GM21528 (cell line): ENCODE data around the gene FYB2.
A peak's percentile ranks its signal among the peaks of the same experiment; 100 is the strongest.

Experiments
- ATAC-seq: cut with Tn5 transposase; IDR thresholded peaks from one replicate; pipeline ENCODE4 v1.9.1; 2021; ENCODE audit warnings: mild to moderate bottlenecking, moderate library complexity; ENCODE audit not compliant: unreplicated experiment, low FRiP score

The FYB2 gene

DNA sequence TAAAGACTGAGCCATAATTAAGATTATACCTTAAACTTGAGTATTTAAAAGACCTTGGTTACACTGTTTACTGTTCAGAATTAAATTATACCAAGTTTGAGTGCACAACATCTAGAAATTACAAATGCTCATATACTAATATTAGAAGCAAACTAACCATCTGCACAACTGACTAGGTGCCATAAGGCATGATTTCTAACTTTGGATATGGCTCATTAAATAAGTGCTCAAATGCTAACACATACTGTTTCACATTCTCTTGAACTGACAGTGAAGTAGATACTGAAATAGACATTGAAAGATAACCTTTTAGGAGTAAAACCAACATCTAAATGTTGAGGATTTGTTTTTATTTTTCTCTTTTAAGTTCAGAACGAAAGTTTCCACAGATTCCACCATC, 100.0 kb downstream of the FYB2 start:
- no peak for ATAC-seq

DNA sequence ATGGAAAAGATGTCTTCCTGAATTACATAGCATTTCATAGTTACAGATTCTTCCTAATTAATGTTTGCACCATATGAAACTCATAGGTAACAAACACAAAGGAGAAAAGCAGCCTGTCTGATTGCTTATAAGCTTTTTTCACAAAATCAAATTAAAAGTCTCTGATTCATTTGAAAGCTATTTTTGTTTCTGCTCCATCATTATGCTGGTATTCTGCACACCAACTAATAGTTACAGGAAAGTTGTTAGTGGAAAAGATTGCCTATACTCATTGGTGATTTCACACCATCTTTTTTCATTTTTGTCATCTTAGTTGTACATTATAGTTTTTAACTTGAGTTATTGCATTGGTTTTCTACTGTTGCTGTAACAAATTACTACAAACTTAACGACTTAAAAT, 104.0 kb downstream of the FYB2 start:
- no peak for ATAC-seq

DNA sequence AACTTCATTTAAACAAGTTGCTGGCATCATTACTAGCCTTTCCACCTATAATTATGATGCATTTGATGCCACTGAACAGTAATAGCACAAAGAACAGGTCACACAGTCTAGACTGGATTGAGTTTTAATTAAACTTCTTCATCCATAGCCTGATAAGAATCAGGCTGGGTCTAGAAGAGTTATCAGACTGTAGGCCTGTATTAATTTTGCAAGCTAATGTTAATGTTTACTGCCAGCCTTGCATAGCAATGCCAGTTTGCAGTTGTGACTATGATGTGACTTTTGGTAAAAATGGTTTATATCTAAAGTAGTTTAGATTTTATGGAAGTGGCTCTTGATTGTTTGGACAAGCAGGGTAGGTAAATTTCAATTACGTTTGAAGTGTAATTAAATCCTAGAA, 106.1 kb downstream of the FYB2 start:
- no peak for ATAC-seq

DNA sequence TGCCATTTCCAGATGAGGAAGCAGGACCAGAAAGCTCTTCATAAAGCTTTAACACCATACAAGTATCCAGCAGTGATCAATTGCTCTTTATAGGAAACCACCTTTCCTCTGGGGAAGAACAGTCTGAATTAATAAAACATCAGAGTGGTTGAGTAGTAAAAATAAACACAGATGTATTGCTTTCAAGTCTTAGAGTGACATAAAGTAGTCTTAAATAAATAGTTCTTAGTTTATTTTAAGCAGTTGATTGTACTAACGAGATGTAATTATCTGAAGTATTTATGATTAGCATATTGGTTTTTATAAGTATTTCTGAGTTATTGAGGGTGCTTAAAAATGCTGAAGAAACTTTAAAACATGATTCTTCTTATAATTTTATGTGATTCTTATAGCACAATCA, 107.1 kb downstream of the FYB2 start:
- ATAC-seq = no peak

DNA sequence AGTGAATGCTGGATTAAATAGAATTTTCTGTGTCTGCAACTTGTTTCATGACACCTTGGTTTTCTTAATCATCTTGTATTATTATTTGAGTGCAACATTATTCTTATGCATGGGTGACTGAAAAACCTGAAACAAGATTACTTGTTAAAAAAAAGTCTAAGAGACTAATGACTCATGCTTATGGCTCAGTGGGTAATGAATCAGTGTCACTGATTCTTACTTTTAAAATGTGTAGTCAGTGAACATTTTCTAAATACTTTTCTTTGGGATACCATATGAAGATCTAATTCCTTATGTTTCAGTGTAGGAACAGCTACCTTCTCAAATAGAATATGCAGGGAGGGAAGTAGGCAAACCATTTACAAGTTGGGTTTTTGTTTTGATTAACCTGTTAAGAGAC, 108.6 kb downstream of the FYB2 start:
- ATAC-seq = no peak

DNA sequence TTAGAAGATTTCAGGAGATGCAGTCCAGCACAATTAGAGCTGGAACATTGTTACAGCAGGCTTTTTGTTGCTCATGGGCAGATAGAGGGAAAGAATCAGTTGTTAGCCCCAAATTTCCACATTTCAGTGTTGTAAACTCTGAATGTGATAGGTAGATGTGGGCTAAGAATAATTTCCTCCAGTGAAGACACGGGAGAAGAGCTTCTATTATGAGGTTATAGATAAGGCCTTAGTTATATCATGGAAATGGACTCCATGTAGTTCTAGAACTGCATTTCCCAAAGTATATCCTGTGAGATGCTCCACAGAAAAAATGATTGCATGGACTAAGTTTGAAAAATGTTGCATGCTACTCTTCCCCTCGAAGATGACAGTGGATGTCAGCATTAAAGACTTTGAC, 109.2 kb downstream of the FYB2 start:
- no peak for ATAC-seq

DNA sequence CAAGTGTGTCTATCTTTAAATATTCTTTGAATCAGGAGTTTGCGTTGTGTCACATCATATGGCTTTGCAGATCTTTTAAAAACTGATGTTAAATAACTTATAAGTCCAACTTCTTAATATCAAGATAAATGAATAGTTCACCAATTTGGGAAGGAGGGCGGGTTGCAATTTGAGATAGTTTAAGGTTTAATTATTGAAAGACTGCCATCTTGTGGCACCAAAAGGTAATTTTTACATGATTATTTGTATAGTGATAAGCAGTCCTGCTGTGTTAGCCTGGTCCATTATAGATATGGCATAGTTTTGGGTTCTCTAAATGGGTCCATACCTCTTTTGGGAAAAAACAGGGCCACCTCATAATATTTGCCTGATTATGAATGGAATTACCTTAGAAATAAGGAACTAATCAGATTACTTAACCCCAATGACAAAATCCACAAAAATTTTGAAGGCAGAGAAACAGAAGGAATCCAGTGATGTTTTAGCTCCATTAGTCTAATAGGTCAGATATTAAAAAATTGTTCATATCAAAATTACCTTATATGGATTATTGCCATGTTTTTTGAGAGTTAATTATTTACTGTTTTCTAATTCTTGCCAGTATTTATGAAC, 109.8 kb downstream of the FYB2 start:
- peak; percentile 76 for ATAC-seq

DNA sequence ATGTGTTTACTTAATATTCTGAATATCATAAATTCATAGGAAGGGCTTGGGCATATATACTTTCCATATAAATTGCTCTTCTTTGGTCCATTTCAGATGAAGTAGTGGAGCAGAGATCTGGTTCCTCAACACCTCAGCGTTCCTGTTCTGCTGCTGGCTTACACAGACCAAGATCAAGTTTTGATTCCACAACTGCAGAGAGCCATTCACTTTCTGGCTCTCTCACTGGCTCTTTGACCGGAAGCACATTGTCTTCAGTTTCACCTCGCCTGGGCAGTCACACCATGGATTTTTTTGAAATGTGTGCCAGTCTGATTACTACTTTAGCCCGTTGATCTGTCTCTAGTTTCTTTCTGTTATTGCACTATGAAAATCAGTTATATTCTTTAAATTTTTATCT, 111.8 kb downstream of the FYB2 start:
- ATAC-seq = no peak

DNA sequence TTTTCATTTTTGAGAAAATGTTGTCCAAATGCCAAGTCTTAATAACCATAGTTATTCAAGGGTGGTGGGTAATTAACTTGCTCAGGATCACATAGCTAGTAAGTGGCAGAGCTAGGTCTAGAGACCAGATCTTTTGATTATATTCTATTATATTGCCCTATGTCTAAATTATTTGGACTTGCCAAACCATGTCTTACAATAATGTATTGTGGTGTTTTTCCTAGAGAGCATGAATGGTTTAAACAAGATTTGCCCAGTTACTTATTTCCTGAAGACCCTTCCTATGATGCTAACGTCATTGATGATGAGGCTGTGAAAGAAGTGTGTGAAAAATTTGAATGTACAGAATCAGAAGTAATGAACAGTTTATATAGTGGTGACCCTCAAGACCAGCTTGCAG, 115.5 kb downstream of the FYB2 start:
- ATAC-seq = no peak

DNA sequence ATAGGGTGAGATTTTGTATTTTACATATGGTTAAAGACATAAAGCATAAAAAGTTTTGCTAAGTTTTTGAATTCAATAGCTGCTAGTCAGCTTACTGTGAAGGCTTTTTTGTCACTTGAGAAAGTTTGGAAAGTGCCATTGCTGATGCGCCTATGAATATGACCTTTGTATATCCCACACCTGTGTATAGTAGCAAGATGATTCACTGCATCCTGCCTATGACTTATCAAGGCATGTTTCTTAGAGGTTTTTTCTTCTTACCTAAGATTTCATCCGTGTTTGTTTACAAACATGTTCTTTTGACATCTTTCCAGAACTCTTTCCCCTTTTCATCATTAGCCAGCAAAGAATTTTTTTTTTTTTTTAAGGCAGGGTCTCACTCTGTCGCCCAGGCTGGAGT, 122.5 kb downstream of the FYB2 start:
- ATAC-seq = no peak

DNA sequence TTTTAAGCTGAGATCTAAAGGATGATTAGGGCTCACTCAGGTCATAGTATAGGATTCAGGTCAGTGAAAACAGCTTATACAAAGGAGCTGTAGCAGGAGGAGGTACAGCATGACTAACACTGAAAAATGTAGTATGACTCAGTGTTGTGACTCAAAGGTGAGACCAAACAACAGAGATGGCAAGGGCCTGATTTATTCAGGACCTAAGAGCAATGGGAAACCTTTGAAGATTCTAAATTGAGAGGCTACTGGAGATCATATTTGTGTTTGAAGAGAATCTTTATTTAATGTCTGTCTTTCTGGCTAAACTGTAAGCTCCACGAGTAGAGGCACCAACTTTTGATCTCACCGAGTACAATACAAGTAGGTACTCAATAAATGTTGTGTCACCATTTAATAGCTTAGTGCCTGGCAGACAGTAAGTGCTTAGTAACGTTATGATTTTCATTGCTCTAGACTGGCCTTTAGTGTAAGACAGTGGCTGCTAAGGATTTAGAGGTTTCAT, 130.6 kb downstream of the FYB2 start:
- ATAC-seq = no peak

DNA sequence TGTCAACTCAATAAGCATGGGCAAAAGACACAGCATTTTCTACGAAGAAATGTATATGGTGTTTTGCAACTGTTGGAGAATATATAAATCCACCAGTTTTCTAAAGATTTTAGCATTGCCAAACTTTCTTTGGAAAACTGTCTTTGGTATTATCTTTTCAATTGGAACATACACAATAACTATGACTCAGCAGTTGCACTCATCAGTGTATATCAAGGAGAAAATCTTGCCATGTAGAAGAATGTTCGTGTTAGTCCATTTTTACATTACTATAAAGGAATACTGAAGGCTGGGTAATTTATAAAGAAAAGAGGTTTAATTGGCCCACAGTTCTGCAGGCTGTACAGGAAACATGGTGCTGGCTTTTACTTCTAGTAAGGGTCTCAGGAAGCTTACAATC, 133.0 kb downstream of the FYB2 start:
- no peak for ATAC-seq

DNA sequence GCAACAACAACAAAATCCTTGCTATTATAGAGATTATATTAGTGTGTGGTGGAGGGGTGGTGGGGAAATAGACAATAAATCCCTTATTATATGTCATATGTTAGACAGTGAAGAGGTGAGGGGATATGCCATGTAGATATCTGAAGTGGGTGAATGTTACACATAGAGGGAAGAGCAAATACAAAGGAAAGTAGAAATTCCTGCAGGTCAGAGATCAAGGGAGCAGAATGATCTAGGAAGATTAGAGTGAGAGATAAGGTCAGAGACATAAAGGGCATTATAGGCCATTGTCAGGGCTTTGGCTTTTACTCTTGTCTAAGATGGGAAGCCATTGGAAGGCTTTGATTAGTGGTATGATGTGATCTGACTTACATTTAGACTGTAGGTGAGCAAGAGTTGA, 135.6 kb downstream of the FYB2 start:
- ATAC-seq = no peak

DNA sequence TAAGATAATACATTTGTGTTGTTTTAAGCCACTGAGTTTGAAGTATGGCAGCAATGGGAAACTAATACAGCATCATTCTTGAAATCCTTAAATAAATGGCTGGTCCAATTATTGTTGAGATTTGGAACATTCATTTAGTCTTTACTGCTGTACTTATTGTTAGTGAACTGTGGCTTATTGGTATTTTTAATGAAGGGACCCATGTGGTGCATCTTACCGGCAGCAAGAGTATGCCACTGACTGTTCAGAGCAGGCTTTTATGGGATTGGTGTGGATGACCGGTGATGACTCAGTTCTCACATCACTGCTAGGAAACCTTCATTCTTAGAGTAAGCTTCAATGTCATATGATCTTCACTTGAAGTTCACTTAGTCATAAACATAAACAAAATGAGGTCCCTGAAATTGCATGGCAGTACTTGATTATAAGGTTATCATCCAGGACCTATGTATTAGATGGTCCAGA, 142.6 kb downstream of the FYB2 start:
- no peak for ATAC-seq

DNA sequence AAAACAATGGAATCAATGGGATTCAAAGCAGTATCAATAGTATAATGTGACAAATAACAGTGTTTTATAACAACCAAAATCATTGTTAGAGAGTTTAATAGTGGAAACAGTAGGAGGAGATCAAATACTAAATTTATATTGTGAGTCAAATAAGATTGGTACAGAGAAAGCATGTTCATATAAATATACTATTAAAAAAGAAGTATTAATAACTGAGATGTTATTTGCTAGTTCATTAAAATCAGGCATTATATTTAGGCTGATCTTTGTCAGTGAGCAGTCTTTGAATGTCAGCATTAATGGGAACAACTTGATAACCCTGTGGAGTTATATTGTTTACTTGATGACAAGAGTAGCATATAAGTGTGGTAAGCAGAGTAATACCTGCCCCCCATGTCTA, 143.4 kb downstream of the FYB2 start:
- ATAC-seq = no peak

DNA sequence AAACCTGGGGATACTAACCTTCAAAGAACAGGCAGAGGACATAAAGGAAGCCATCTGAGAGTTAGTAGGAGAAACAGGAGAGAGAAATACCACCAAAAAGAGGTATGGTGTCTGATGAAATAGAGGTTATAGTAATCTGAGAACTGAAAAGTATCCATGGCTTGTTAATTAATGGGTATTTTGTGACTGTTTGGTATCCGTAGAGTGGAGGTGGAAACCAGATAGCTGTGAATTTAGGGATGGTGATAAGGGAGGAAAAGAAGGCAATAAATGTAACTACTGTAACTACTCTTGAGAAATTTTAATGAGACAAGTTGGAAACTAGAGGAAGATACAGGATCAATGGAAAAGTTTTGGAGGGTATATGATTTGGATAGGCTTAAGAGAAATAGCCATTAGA, 146.6 kb downstream of the FYB2 start:
- ATAC-seq = no peak

DNA sequence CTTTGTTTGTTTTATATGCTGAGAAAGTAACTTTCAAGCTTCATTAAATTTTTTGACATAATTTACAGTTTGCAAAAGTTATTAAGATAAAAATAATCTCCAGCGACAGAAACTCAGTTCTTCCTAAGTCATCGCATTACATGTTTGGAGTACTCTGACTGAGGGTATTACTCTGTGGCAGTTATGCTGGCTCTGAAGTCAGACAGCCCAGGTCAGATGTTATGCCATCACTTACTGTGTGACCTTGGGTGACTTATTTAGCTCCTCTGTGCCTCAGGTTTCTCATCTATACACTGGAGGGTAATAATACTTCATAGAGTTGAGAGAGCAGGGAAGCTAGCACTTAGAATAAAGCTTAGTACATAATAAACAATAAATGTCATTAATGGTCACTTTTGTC, 147.7 kb downstream of the FYB2 start:
- no peak for ATAC-seq

DNA sequence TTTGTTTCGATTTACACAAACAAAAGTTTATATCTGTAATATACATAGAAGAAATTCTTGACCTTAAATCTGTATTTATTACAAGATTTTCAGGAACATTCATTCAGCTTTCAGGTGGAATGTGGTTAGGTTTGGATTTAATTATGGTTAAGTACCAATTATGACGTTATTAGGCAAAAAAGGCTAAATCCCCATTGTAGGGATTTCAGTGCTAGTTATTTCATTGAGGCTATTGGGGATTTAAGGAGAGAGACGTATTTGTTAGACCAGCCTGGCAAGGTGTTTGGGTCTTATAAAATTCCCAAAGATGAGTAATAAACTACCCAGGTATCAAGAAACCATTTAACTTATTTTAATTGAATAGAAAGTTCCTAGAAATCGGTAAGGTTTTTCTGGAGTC, 148.1 kb downstream of the FYB2 start:
- ATAC-seq = no peak

DNA sequence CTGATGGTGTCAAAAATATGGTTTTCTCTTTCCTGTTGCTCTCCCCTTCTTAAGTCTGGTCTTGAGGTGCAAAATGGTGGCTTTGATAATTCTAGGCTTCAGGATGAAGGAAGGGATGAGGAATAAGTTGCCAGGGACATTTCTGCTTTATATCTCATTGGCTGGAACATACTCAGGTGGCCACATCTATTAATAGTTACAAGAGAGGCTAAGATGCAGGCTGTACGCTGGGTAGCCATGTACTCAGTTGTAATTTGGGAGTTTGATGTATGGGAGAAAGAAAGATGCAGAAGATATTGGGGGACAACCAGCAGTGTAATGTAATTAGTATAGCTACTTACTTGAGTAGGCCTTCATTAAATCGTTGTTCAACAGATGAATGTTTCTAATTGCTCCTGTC, 148.9 kb downstream of the FYB2 start:
- ATAC-seq = no peak
